ENCODE measurements around the gene SGK2.
"Not testable (repeated sequence)": the region's sequence is repeated elsewhere in the genome, so short reads cannot be mapped to it uniquely, and the experiment has no call there.

SGK2 gene

GRCh38 chr20:43564993-43565757 lies 6.3 kb downstream of the SGK2 start:
- no peak for DNase-seq

DNA sequence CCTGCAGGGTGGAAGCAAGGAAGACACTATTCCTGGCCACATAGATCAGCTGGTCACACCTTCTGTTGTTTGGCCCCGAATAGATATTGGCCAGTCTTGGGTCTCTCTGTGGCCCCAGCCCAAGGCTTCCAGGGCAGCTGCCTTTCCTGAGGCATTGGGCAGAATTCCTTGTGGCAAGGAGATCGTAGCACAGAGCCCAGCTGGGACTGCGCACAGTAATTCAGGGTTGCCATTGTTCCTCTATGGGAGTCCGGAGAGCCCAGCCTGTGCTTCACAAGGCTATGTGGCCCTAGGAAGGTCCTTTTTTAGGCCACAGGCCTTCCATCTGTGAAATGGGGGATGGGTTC lies 6.9 kb downstream of the SGK2 start:
- no peak for DNase-seq

DNA sequence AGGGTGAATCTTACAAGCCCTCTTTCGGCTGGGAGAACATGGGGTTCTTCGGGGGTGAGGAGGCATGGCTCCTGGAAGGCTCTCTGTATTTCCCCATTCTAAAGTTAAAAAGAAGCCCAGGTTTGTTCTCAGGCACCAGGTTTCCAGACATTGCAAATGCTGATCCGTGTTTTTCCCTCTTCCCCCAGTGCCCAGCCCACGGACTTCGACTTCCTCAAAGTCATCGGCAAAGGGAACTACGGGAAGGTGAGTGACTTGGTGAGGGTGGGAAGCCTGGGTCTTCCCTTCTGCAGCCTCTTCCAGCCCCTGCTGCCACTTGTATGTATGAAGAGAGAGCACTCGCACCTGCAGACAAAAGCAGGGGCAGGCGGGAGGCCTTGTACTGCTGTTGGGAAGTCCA lies 8.7 kb downstream of the SGK2 start:
- no peak for DNase-seq

GRCh38 chr20:43568706-43569105 lies 9.9 kb downstream of the SGK2 start:
- no peak for DNase-seq

DNA sequence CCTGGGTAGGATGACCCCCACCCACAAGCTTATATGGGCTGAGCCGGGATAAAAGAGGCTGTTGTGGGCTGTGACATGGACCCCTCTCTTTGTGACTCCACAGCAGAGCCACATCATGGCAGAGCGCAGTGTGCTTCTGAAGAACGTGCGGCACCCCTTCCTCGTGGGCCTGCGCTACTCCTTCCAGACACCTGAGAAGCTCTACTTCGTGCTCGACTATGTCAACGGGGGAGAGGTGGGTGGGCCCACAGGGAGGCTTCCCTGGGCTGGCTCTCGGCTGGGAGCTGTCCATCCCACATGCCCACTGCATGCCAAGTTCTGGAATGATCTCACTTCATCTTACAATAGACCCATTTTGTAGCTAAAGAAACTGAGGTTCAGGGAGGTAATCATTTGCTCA lies 10.5 kb downstream of the SGK2 start:
- no peak for DNase-seq

- DNase-seq = no peak
These were observed 11.7 kb downstream of the SGK2 start for GRCh38 chr20:43570496-43570895.

DNA sequence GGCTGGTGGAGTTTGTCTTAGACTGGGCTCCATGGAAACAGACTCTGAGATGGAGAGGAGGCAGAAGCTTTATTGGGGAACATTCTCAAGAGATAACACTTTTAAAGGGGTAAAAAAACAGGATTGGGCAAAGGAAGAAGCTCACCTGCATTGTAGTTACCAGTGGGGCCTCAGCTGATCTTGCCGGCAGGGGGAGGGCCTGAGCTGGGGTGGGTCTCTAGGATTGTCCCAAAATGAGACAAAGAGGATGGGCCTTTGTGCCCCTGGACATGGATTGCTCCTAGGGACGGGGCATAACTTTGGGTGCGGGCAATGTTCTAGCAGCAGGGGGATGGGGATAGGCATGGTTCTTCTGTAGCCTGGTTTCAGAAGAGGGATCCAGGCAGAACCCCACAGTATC lies 12.5 kb downstream of the SGK2 start:
- no peak for DNase-seq

- DNase-seq = no peak
These were observed 12.9 kb downstream of the SGK2 start for GRCh38 chr20:43571771-43572170.

DNA sequence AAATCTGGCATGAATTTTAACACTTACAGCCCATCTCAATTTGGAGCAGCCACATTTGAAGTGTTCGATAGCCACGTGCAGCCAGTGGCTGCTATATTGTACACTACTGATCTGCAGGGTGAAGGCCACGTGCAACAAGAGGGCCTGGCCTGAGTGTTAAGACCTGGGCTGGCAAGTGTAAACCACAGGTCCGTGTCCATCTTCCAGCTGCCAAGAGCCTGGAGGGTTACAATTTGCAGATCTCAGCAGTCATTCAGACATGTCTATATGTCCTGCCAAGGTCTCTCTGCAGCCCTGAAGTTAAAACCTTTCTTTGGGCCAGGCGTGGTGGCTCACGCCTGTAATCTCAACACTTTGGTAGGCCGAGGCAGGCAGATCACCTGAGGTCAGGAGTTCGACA lies 14.1 kb downstream of the SGK2 start:
- DNase-seq = no peak

DNA sequence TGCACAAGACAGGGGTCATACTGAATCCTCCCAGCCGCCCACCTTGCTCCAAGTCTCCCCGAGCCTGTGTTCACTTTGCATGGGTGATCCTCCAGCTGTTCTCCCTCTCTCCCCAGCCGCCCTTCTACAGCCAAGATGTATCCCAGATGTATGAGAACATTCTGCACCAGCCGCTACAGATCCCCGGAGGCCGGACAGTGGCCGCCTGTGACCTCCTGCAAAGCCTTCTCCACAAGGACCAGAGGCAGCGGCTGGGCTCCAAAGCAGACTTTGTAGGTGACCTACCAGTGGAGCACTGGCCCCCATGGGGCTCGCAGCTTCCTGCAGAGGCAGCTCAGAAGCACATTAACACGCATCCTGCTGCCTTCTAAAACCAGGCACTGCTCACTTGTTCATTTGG lies 17.3 kb downstream of the SGK2 start:
- no peak for DNase-seq

- DNase-seq = no peak
These were observed 21.3 kb downstream of the SGK2 start for GRCh38 chr20:43579861-43580793.

DNA sequence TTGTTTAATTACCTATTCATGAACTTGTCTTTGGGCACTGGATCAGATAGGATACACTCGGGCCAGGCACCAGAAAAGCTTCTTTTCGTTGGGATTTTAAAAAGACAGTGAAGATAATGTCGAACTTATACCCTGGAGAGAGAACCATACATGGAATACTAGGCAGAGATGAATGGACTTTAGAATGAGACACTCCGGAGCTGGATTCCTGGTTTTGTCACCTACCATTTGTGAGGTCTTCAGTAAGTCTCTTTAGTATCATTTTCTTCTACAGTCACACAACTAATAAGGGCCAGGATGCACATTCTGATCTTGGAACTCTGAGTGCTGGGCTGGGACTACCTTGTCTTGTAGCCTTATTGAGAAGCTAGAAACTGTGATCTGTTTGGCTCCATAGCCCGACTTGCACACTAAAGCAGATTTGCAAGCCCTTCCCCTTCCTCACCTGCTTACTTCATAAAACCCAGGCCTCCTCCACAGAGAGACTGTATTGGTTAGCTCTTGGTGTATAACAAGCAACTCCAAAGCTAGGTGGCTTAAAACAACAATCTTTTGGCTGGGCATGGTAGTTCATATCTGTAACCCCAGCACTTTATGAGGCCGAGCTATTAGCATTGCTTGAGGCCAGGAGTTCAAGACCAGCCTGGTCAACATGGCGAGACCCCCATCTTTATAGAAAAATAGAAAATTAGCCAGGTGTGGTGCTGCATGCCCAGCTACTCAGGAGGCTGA lies 24.5 kb downstream of the SGK2 start:
- DNase-seq = no peak

DNA sequence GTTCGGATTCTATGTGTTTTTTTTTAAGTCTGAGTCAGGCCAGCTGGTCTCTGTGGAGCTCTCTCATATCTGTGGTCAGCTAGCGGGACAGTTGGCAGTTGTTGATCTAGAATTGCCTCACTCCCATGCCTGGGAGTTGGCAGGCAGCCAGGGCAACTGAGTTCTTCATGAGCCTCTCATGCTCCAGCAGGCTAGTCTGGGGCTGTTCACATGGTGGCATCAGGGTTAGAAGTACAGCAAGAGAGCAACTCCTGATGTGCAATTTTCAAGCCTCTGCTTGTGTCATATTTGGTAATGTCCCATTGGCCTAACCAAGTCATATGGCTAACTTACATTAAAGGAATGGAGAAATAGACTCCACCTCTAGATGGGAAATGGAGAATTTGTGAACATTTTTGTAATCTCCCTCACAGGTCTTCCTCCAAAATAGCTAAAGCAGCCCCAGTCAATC lies 25.2 kb downstream of the SGK2 start:
- no peak for DNase-seq

DNA sequence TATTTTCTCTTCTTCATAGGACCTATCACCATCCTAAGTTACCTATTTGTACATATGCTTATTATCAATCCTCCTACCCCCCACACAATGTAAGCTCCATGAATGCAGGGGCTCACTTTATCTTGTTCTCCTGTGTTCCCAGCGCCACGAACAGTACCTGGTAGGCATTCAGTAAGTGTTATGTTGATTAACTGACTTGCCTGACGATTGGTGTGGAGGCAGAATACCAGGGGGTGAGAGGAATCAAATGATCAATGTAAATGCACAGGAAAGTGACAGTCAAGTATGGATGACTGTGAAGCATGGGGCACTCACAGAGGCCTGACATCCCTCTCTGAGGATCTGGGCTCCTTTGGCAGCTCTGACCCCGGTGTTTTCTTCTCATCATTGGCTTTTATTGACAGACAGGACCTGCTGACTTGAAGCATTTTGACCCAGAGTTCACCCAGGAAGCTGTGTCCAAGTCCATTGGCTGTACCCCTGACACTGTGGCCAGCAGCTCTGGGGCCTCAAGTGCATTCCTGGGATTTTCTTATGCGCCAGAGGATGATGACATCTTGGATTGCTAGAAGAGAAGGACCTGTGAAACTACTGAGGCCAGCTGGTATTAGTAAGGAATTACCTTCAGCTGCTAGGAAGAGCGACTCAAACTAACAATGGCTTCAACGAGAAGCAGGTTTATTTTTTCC lies 25.8 kb downstream of the SGK2 start:
- DNase-seq = no peak

DNA sequence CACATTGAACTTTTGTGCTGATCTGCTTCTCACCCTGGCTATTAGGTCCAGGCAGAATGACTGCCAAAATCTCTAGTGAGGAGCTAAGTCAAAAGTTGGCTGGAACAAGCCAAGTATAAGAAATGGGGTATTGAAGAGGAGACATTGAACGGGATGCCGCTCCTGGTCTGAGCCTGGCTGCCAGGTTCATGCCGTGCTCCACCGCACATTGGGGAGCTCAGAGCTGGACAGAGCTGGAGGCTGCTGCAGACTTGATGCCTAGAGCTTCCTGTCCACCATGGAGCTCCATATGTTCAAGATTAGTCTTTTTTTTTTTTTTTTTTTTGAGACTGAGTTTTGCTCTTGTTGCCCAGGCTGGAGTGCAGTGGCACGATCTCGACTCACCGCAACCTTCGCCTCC lies 27.8 kb downstream of the SGK2 start:
- no peak for DNase-seq

DNA sequence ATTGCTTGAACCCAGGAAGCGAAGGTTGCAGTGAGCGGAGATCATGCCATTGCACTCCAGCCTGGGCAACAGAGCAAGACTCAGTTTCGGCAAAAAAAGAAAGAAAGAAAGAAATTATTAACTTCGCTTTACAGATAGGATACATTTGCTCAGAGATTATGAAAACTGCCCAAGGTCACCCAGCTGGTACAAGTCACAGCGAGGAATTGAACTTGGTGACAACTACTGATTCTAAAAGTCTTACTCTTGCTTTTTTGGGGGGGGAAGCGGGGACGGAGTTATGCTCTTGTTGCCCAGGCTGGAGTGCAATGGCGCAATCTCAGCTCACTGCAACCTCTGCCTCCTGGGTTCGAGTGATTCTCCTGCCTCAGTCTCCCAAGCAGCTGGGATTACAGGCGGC lies 29.7 kb downstream of the SGK2 start:
- not testable (repeated sequence) for DNase-seq

GRCh38 chr20:43590036-43590391 lies 31.2 kb downstream of the SGK2 start:
- no peak for DNase-seq

- DNase-seq = peak; percentile 89
These were observed 31.8 kb downstream of the SGK2 start, which contains the start of gene IFT52 for GRCh38 chr20:43590392-43591303. TSS of gene IFT52 (plus strand) at chr20:43590937. CDS start at chr20:43594699, 3,762 bp downstream.

DNA sequence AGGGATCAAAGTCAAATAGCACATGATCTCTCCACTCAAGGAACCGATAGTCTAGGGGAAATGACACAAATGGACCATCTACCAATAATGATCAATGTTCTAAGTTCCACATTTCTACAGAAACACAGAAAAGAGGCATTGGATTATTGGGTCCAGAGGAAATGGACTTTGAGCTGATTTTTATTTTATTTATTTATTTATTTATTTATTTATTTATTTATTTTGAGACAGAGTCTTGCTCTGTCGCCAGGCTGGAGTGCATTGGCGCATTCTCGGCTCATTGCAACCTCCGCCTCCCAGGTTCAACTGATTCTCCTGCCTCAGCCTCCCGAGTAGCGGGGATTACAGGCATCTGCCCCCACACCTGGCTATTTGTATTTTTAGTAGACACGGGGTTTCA lies 43.1 kb downstream of the SGK2 start:
- not testable (repeated sequence) for DNase-seq

DNA sequence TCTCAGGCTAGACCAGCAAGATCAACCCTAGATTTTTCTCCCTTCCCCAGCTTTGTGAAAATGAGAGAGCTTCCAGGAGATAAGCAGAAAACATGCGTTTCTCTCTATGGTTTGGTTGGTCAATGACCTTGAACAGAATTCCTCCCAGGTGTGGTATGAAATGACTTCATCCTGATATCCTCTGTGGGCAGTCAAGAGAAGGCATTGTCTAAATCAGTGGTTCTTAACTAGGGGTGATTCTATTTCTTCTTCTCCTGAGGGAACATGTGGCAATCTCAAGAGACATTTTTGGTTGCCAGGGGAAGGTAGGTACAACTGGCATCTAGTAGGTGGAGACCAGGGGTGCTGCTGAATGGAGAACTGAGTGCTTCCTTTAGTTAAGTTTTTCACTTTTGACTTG lies 44.3 kb downstream of the SGK2 start:
- DNase-seq = no peak

DNA sequence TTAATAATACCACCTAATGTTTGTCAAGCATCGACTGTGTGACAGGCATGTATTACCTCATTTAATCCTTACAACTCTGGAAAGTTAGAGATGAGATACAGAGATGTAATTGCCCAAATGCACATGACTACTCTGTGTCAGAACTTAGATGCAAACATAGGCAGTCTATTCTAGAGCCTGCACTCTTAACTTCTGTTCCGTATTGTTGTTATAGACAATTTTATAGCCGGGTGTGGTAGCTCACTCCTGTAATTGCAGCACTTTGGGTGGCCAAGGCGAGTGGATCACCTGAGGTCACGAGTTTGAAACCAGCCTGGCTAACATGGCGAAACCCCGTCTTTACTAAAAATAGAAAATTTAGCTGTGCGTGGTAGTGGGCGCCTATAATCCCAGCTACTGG lies 46.9 kb downstream of the SGK2 start:
- no peak for DNase-seq

- DNase-seq = not testable (repeated sequence)
These were observed 48.5 kb downstream of the SGK2 start for GRCh38 chr20:43607278-43607677.

Measured in stimulated activated CD4-positive, alpha-beta T cell treated with anti-CD3 and anti-CD28 coated beads, Interleukin-4, amount 100 ng/mL, for 1 hour (primary cell).